GM19455 (cell line): ENCODE results near the gene DSCAML1.

Experiments used
- ATAC-seq: cut with Tn5 transposase; IDR thresholded peaks from one replicate; pipeline ENCODE4 v1.9.1; 2021; ENCODE audit not compliant: unreplicated experiment

The DSCAML1 gene

DNA sequence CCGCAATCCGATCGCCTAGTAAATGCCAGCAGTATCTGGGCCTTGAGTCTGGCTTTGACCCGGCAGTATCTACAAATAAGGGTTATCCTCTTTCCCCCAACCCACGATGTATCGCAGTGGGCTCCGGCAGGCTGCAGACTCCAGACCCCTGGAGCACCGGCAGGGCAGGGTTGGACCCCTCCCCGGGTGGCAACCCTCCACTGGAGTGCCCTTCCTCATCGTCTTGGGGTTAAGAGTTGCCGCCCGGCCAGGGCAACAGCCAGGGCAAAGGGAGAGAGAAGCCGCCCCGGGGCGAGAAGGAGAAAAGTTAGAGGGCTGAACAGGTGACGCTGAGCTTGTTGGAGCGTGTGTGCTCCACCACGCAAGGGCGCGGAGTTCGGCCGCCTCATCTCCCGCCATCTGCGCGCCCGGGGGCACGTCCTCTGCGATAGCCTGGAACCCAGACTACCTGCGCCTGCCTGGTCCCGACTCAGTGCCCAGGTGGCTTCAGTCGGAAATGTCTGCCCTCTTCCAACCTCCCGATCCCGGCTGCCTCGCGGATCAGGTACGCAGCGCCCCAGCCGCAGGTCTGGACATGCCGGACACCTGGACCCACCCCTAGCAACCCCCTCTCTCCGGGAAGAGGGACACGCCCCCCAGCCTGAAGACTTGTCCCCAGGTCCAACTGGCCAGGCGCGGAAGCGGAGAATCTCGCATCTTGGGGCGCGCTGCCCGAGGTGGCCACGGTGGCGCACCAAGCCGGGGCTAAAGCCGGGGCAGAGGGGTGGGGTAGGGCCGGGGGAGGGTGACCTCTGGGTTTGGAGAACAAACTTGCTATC is 1.2 kb downstream of the DSCAML1 start:
- no peak for ATAC-seq

DNA sequence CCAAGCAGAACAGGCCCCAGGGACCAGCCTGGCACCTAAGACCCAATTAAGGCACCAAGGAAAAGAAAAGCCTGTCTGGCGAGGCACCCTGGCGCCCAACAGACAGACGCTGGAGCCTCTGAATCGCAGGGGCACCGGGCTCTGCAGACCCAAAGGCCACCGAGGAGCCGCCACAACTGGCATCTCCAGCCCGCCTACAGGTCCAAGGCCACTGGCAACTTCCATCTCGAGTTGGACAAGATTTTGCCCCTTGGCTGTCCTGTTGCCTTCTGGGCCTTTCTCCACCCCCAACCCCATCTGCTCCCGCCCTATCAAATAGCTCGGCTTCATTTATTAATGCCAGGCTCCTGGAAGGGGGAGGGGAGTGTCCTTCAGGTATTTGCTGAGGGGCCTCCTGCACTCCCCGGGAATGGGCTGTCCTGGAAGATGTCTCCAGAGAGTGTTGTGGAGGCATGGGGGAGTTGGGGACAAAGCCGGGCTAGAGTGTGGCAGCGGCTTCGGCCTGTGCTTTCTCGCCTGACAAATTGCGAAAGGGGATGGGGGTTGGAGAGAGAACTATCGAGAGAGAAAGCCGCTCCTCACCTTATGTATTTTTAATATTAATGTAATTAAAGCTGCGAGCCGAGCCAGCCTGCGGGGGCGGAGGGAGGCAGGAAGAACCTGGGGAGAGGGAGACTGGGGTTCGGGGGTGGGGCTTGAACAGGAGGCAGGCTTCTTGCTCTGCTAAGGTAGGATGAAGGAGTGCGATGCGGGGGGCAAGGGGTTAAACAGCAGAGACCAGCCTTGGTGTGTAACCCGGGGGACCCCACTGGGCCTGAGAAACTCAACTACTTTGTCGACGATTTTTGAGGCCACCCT is 2.0 kb downstream of the DSCAML1 start:
- no peak for ATAC-seq

- no peak for ATAC-seq
Measured at GRCh38 chr11:117794135-117794534, 2.9 kb downstream of the DSCAML1 start.

GRCh38 chr11:117793583-117793982 is 3.4 kb downstream of the DSCAML1 start:
- no peak for ATAC-seq

DNA sequence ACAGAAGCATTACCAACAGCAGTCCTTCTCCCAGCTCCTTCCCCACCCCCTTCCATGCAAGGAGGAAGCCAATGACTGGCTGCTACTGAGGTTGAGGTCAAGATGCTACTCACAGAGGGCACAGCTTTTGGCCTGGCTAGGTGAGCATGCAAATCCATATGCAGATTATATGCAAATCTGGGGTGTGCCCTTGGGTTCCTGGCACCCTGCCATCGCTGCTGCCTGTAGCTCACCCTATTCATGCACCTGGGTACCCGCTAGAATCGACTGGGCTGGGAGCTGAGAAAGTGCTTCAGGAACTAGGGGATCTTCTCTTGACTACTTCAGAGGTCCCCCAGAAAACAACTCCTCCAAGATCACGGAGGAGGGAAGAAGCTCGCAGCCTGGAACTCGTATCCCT is 4.0 kb downstream of the DSCAML1 start:
- no peak for ATAC-seq

GRCh38 chr11:117792241-117792640 is 4.8 kb downstream of the DSCAML1 start:
- ATAC-seq: no peak

DNA sequence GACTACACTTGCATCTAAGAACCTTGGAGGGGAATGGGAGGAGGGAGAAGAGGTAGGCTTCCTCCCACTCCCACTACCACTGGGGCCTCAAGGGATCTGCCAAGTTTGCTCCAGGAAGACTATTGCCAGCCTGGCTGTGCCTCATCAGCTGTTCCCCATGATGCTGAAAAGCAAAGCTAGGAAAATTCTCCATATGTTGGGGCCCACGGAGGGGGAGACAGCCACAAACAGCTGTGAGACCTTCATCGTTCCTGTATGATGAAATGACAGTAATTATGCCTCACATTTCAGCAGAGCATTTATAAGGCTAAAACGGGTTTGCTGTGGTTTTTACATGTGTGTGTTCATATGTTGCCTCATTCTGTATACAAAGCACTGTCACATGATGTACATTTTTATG is 6.7 kb downstream of the DSCAML1 start:
- no peak for ATAC-seq

DNA sequence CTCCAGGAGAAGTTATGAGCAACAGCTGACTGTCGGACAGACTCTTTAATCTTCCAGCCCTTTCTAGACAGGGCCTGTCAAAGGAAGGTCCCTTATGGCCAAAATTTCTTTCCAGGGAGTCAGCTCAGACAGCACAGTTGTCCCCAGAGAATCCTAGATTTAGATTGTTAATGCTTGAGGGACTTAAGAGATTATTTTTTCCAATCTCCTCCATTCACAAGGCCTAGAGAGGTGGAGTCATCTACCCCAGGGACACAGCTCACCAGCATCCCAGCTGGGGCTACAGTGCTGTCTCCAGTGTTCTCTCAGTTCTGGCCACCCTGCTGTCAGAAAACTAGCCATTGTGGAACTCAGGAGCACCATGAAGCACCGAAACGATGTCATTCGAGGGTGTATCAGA is 7.8 kb downstream of the DSCAML1 start:
- ATAC-seq: no peak

GRCh38 chr11:117786135-117786870 is 10.7 kb downstream of the DSCAML1 start:
- no peak for ATAC-seq

- ATAC-seq: no peak
Measured at GRCh38 chr11:117782101-117782500, 14.9 kb downstream of the DSCAML1 start.

GRCh38 chr11:117781627-117782026 is 15.4 kb downstream of the DSCAML1 start:
- ATAC-seq: no peak

- ATAC-seq: no peak
Measured at GRCh38 chr11:117780456-117780855, 16.6 kb downstream of the DSCAML1 start.

- no peak for ATAC-seq
Measured at GRCh38 chr11:117774553-117774952, 22.5 kb downstream of the DSCAML1 start.

DNA sequence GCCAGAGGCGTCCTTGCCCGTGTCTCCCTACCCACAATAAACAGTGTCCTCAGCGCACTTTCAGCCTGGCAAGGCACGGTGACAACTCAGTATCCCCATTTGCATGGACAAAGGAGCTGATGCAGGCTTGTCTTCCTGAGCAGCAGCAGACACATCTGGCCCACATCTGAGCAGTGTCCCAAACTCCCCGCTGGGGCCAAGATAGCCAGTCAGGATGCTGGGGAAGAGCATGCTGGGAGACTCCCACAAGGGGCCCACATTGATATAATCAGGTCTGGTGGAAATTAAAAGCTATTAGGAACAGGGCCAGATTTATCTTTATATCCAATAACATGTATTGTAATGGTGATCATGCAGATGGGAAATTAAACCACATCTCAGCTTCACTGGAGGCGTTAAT is 24.7 kb downstream of the DSCAML1 start:
- ATAC-seq: no peak

DNA sequence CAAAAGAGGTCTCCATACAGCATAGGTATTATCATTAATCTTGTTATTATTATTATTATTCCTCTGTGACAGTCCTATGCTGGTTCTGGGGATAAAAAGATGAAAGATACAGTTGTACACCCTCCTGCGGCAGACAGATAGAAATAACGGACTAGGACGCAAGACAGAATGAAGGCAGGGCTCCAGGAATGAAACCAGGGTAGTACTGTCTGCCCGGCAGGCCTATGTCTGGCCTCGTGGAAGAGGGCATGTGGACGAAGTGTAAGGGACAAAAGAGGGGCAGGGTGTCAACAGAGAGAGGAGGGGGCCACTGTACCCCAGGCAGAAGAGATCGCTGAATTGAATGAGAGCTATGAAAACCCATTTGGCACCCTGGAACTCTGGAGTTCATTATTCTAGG is 25.2 kb downstream of the DSCAML1 start:
- no peak for ATAC-seq

GRCh38 chr11:117771197-117771596 is 25.8 kb downstream of the DSCAML1 start:
- ATAC-seq: no peak

DNA sequence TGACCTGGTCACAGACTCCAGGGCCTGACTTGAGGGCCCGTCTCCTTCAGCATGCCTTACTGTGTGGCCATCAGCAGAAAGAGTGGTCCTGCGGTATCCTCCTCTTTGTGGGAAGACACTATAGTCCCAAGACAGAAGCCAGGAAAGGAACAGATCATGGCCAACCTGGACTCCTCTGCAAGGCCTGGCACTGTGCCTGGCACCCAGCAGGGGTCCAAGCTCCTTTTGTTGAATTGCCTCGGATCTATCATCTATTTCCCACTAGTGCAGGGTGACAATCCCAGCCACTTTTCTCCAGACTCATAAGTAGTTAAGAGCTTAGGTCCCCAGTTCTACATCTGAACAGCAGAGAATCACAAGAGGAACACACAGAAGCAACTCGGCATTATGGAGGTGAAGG is 27.0 kb downstream of the DSCAML1 start:
- ATAC-seq: no peak

GRCh38 chr11:117769533-117769932 is 27.5 kb downstream of the DSCAML1 start:
- no peak for ATAC-seq

GRCh38 chr11:117768506-117768905 is 28.5 kb downstream of the DSCAML1 start:
- no peak for ATAC-seq

GRCh38 chr11:117767071-117767470 is 29.9 kb downstream of the DSCAML1 start:
- no peak for ATAC-seq

DNA sequence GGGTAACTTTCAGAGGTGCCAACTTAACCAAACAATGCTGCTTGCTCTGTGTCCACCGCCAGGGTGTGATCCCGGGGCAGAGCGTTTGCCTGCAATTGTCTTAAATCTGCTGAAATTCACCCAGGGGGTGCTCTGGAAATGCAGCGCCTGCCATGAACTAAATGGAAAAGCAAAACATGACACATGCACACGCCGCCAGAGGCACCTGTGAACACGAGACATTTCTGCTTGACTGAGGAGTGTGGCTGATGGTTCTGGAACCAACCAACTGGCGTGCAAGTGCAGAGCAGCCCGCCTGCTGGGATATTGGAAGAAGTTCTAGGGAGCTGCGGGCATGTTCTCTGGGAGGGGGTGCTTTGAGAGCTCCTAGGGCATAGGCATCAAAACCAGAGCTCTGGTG is 30.4 kb downstream of the DSCAML1 start:
- ATAC-seq: no peak

GRCh38 chr11:117766026-117766425 is 31.0 kb downstream of the DSCAML1 start:
- no peak for ATAC-seq
